Naive thymus-derived CD8-positive, alpha-beta T cell (primary cell): Measurements from ENCODE around the gene SPATA9. TPM values are rescaled to one million over a fixed set of nuclear protein-coding genes. Genes with fewer than 3 reads are reported as not detected.
A peak's percentile ranks its signal among the peaks of the same experiment; 100 is the strongest.

Experiments
- ATAC-seq, 2 donors: fragments of 150-1000 bp; cut with Tn5 transposase in 1 of 2; sonication (Bioruptor Pico), chemical (Tn5 transposase) in 1 of 2; 1 replicate in 1 of 2; 2 replicates in 1 of 2; pipeline ENCODE4 v1.10.0; 2021; ENCODE audit warnings: mild to moderate bottlenecking in 2 of 2, moderate library complexity in 2 of 2
- POLR2A ChIA-PET: fragments of 350-600 bp; sonication (Branson Sonifier 250); formaldehyde crosslinking; loops from one replicate; lab custom pipeline; 2021; ENCODE audit warnings: antibody characterized with exemption; lab: Charles Lee
- DNase-seq, 10 donors: peaks; one replicate each; pipeline versions ENCODE4 v3.0.0 to v3.0.0-alpha.2; 2020 to 2022
- H3K27ac Mint-ChIP-seq, 10 donors: one replicate each; pipeline ENCODE4 v1.8.0; 2020 to 2022; ENCODE audit warnings: mild to moderate bottlenecking in 10 of 10, mixed read lengths in 10 of 10, moderate library complexity in 4 of 10, inconsistent platforms in 1 of 10
- H3K27me3 Mint-ChIP-seq, 5 donors: one replicate each; pipeline ENCODE4 v1.8.0; 2021 to 2022; ENCODE audit warnings: mixed read lengths in 5 of 5
- H3K36me3 Mint-ChIP-seq, 3 donors: one replicate each; pipeline ENCODE4 v1.8.0; 2020 to 2022; ENCODE audit warnings: mixed read lengths in 3 of 3, mild to moderate bottlenecking in 2 of 3, inconsistent platforms in 1 of 3
- H3K4me1 Mint-ChIP-seq, 4 donors: one replicate each; pipeline ENCODE4 v1.8.0; 2021 to 2022; ENCODE audit warnings: mixed read lengths in 4 of 4
- H3K4me3 Mint-ChIP-seq, 10 donors: one replicate each; pipeline ENCODE4 v1.8.0; 2020 to 2022; ENCODE audit warnings: mild to moderate bottlenecking in 10 of 10, mixed read lengths in 10 of 10, moderate library complexity in 6 of 10, inconsistent platforms in 1 of 10
- H3K9me3 Mint-ChIP-seq, 9 donors: one replicate each; pipeline ENCODE4 v1.8.0; 2020 to 2022; ENCODE audit warnings: mixed read lengths in 9 of 9, mild to moderate bottlenecking in 3 of 9, inconsistent platforms in 1 of 9, moderate library complexity in 1 of 9
- polyA plus RNA-seq, 3 donors: library from polyadenylated mRNA; unstranded; fragments of 300-500 nt; fragmentation: Illumina TruSeq; gene quantifications; one replicate each; pipeline ENCODE4 v1.2.3, GENCODE V29; 2021
- total RNA-seq, 8 experiments: library from RNA in 2 of 8; stranded (reverse) in 2 of 8; gene quantifications; one replicate each; pipeline ENCODE4 v1.2.3 and lab custom pipeline; 2021 to 2026

Gene SPATA9
- total and polyA plus RNA-seq, 5 experiments from 2014 or later: 0.28 to 0.46 TPM; not detected in 3

DNA sequence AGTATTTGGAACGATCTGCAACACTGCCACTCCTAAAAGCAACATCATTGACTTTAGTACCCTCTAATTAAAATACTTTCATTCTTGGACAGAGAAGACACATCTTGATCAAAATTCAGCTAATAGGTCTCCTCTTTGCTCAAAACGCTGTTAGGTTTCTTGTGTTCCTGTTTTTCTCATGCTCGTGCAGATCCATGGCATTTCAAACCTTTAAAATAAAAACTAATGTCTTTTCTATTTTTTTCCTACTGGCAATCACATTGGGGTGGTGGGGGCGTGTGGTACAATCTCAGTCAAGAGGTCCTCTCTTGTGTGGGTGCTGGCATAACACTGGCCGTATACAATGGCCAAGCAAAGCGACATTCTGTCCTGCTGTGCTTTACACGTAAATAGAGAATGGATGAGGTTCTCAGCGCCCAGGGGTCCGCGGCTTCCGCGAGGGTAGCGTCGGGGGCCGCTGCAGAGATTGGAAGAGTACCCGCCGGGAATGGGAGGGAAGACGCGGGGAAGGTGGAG, 63.2 kb downstream of the SPATA9 start:
- POLR2A ChIA-PET: no interaction called here
- no peak for ATAC-seq
- H3K9me3 Mint-ChIP-seq: peaks cover 0 to 3% (median 0%) of the 10 kb centered on the region in 9 donors
- H3K4me3 Mint-ChIP-seq: peak overlapping the region; percentile 78 to 96 (median 92)
- DNase-seq: peak in 1 of 10 donors; percentile 4
- H3K4me1 Mint-ChIP-seq: peaks cover 23 to 66% (median 50%) of the 10 kb centered on the region in 4 donors
- H3K27me3 Mint-ChIP-seq: no peaks in the 10 kb centered on the region
- peaks cover 0 to 2% (median 0%) of the 10 kb centered on the region in 3 donors for H3K36me3 Mint-ChIP-seq
- H3K27ac Mint-ChIP-seq: peak overlapping the region; percentile 36 to 94 (median 84)

DNA sequence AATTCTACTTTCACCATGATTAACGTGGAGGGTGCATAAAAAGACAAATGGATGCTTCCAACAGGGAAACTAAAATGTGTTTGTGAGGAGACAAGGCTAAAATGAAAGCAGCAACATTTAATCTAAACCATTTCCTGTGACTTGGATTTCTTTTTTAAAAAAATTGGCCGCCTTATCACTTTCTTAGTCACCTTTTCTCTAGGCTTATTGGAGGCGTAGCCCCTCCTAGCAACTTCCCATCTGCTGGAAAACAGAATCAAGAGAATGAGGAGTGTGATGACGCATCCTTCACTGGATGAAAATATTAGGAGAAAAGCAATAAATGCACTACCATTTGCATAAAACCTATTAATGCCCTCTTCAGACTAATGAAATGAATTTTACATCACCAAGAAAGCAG, 63.7 kb downstream of the SPATA9 start:
- ATAC-seq: no peak
- Mint-ChIP-seq H3K27ac (peak overlapping the region in 5 of 10 donors; percentile 36 to 87 (median 53)), H3K9me3 (peaks cover 0 to 3% (median 0%) of the 10 kb centered on the region in 9 donors), H3K27me3 (no peaks in the 10 kb centered on the region), H3K4me3 (peak overlapping the region; percentile 78 to 96 (median 92)), H3K36me3 (peaks cover 0 to 2% (median under 1%) of the 10 kb centered on the region in 3 donors), H3K4me1 (peaks cover 23 to 61% (median 48%) of the 10 kb centered on the region in 4 donors)
- DNase-seq: no peak
- POLR2A ChIA-PET: no interaction called here

DNA sequence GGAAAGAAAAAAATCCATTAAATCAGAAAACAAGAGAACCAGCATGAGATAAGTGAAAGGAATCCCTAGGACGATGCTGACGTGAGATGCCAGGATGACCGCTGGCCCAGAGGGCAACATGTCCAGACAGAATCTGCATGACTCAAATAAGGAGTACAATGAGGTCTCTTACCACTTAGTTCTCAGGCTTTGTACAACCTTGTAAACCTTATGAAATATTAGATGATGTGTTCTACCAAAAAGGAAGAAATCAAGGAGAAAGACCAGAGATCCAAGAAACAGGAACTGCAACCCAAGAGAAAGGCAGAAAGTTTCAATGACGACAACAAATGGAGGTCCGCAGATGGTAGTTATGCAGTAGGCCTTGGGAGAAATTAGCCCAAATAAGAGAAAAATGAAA, 65.7 kb downstream of the SPATA9 start:
- H3K4me3 Mint-ChIP-seq: no peak overlapping the region
- H3K27ac Mint-ChIP-seq: no peak overlapping the region
- DNase-seq (no peak), ATAC-seq (no peak)
- no peaks in the 10 kb centered on the region for H3K27me3 Mint-ChIP-seq
- peaks cover 13 to 18% (median 15%) of the 10 kb centered on the region in 3 donors for H3K36me3 Mint-ChIP-seq
- H3K4me1 Mint-ChIP-seq: peaks cover 14 to 41% (median 28%) of the 10 kb centered on the region in 4 donors
- POLR2A ChIA-PET: no interaction called here
- H3K9me3 Mint-ChIP-seq: peaks cover 6 to 17% (median 8%) of the 10 kb centered on the region in 9 donors

DNA sequence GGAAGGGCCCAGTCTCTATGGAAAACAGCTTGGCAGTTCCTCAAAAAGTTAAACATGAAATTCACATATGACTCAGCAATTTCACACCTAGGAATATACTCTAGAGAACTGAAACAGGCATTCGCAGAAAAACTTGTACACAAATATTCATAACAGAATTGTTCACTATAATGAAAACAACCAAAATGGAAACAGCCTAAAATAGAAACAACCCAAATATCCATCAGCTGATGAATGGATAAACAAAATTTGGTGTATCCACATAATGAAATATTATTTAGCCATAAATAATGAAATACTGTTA, 67.7 kb downstream of the SPATA9 start:
- peaks cover 13 to 19% (median 15%) of the 10 kb centered on the region in 3 donors for H3K36me3 Mint-ChIP-seq
- peaks cover 10 to 31% (median 22%) of the 10 kb centered on the region in 4 donors for H3K4me1 Mint-ChIP-seq
- POLR2A ChIA-PET: no interaction called here
- no peak overlapping the region for H3K27ac Mint-ChIP-seq
- no peaks in the 10 kb centered on the region for H3K27me3 Mint-ChIP-seq
- ATAC-seq: no peak
- H3K9me3 Mint-ChIP-seq: peaks cover 6 to 17% (median 8%) of the 10 kb centered on the region in 9 donors
- no peak for DNase-seq
- no peak overlapping the region for H3K4me3 Mint-ChIP-seq

DNA sequence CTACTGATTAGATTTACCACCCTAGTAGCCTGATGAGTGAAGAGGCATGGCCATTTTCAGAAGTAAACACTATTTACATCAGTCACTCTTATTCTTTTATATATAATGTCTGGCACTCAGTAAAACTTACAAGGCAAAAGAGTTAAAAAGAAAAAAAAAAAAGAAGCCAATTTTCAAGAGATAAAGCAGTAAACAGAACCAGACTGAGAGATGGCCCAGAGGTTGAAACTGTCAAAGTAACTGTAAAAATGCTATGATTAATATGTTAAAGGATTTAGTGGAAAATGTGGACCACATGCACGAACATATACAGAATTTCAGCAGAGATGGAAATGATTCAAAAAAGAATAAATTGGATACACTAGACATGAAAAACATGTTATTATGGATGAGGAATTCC, 69.3 kb downstream of the SPATA9 start:
- ATAC-seq (no peak), DNase-seq (no peak)
- peaks cover 2 to 15% (median 7%) of the 10 kb centered on the region in 4 donors for H3K4me1 Mint-ChIP-seq
- H3K27ac Mint-ChIP-seq: no peak overlapping the region
- H3K36me3 Mint-ChIP-seq: peaks cover 13 to 19% (median 15%) of the 10 kb centered on the region in 3 donors
- H3K27me3 Mint-ChIP-seq: no peaks in the 10 kb centered on the region
- H3K4me3 Mint-ChIP-seq: no peak overlapping the region
- peaks cover 6 to 17% (median 8%) of the 10 kb centered on the region in 9 donors for H3K9me3 Mint-ChIP-seq
- POLR2A ChIA-PET: no interaction called here

DNA sequence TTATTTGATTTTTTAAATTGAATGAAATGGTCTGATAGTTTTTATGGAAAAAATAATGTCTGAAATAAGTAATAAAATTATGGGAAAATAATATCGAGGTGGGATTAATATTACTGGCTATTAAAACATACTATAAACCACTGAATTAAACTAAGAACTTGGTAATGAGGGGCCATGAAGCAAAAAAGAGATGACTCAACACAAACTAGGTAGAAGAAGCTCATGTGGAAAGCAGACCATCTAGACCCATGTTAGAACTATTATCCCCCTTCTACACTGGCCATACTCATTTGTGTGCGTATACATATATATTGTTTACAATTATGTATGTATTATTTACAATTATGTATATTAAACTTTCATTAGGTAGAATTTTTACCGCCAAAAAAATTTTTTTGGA, 71.4 kb downstream of the SPATA9 start:
- no peaks in the 10 kb centered on the region for H3K27me3 Mint-ChIP-seq
- POLR2A ChIA-PET: no interaction called here

DNA sequence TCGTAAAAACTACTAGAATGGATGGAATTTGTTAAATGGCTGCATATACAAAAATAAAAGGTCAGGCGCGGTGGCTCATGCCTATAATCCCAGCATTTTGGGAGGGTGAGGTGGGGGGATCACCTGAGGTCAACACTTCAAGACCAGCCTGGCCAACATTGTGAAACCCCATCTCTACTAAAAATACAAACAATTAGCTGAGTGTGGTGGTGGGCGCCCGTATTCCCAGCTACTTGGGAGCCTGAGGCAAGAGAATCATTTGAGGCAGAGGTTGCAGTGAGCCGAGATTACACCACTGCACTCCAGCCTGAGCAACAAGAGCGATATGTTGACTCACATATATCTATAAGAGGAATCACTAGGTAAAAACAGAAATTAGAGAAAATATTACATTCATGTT, 72.2 kb downstream of the SPATA9 start:
- POLR2A ChIA-PET: no interaction called here

More for the DNA sequence above, 71.4 kb downstream of the SPATA9 start:
- Mint-ChIP-seq H3K4me1 (peaks cover 0 to 2% (median 0%) of the 10 kb centered on the region in 4 donors), H3K27ac (no peak overlapping the region), H3K4me3 (no peak overlapping the region), H3K9me3 (peaks cover 6 to 17% (median 8%) of the 10 kb centered on the region in 9 donors), H3K36me3 (peaks cover 13 to 21% (median 15%) of the 10 kb centered on the region in 3 donors)
- DNase-seq (no peak), ATAC-seq (no peak)

DNA sequence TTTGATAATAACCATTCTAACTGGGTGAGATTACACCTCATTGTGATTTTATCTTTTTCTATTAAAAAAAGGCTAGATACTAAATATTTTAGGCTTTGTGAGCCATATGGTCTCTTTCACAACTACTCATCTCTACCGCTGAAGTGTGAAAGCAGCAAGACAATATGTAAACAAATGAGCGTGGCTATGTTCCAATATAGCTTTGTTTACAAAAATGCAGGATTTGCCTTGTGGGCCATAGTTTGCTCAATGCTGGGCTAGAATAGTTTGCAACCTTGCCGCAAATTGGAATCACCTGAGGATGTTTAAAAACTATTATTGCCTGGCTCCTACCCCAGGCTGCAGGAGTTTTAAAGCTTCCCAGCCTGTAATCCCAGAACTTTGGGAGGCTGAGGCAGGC, 73.1 kb downstream of the SPATA9 start:
- DNase-seq: no peak
- peaks cover 5 to 17% (median 7%) of the 10 kb centered on the region in 9 donors for H3K9me3 Mint-ChIP-seq

More for the DNA sequence above, 72.2 kb downstream of the SPATA9 start:
- DNase-seq: no peak
- H3K27ac Mint-ChIP-seq: no peak overlapping the region
- H3K27me3 Mint-ChIP-seq: no peaks in the 10 kb centered on the region
- no peak for ATAC-seq
- H3K36me3 Mint-ChIP-seq: peaks cover 14 to 21% (median 15%) of the 10 kb centered on the region in 3 donors
- H3K4me3 Mint-ChIP-seq: no peak overlapping the region
- H3K4me1 Mint-ChIP-seq: peaks cover 0 to 2% (median 0%) of the 10 kb centered on the region in 4 donors
- peaks cover 6 to 17% (median 8%) of the 10 kb centered on the region in 9 donors for H3K9me3 Mint-ChIP-seq

More for the DNA sequence above, 73.1 kb downstream of the SPATA9 start:
- Mint-ChIP-seq H3K4me1 (peaks cover 0 to 2% (median 0%) of the 10 kb centered on the region in 4 donors), H3K4me3 (no peak overlapping the region), H3K27ac (no peak overlapping the region), H3K36me3 (peaks cover 15 to 21% (median 15%) of the 10 kb centered on the region in 3 donors), H3K27me3 (no peaks in the 10 kb centered on the region)
- POLR2A ChIA-PET: no interaction called here
- ATAC-seq: no peak

Other genes with a start within 250 kb of the SPATA9 start
- gene SKIC3, start 128.0 kb downstream of the SPATA9 start, total RNA-seq: 10 to 100 TPM; 92.1 to 93.5 TPM
- 10 to 100 TPM; 36.7 to 46.1 (median 38.8) TPM for gene SKIC3, start 128.0 kb downstream of the SPATA9 start, polyA plus RNA-seq
- 1 to 10 TPM; 7.1 to 7.2 TPM for gene ARSK, start 127.9 kb downstream of the SPATA9 start, total RNA-seq
- 10 to 100 TPM in 2 of 3 donors, 1 to 10 TPM in 1; 9.0 to 12.9 (median 11.4) TPM for gene ARSK, start 127.9 kb downstream of the SPATA9 start, polyA plus RNA-seq
- gene GPR150, start 62.9 kb downstream of the SPATA9 start, total RNA-seq: 1 to 10 TPM in 1 of 2 experiments, under 1 TPM in 1; 0.91 to 1.6 TPM
- gene GPR150, start 62.9 kb downstream of the SPATA9 start, polyA plus RNA-seq: 1 to 10 TPM; 2.1 to 2.3 (median 2.2) TPM
- 1 to 10 TPM; 5.6 to 9.3 TPM for gene RFESD, start 36.2 kb downstream of the SPATA9 start, total RNA-seq
- gene RFESD, start 36.2 kb downstream of the SPATA9 start, polyA plus RNA-seq: 10 to 100 TPM in 1 of 3 donors, 1 to 10 TPM in 2; 7.2 to 13.4 (median 9.8) TPM
- gene RHOBTB3, start 48.3 kb upstream of the SPATA9 start, total RNA-seq: under 1 TPM; 0.25 to 0.60 TPM
- gene RHOBTB3, start 48.3 kb upstream of the SPATA9 start, polyA plus RNA-seq: 1 to 10 TPM in 2 of 3 donors, under 1 TPM in 1; 0.49 to 2.9 (median 1.4) TPM
- gene GLRX, start 139.7 kb upstream of the SPATA9 start, total RNA-seq: 100 to 1,000 TPM; 110 to 111 TPM
- gene GLRX, start 139.7 kb upstream of the SPATA9 start, polyA plus RNA-seq: 100 to 1,000 TPM; 133 to 232 (median 148) TPM